Stimulated activated CD4-positive, alpha-beta T cell treated with anti-CD3 and anti-CD28 coated beads, Interleukin-1b, Interleukin-23, amount 100 ng/mL, for 24 hours (primary cell): Measurements from ENCODE around the gene TIGD3.

Source experiments
- DNase-seq, 4 experiments: peaks; one replicate each; pipeline ENCODE4 v3.0.0-alpha.2; 2020; ENCODE audit warnings: low read depth in 4 of 4, low spot score in 1 of 4

TIGD3 gene

GRCh38 chr11:65389294-65389980, 34.9 kb downstream of the TIGD3 start:
- no peak for DNase-seq

GRCh38 chr11:65390099-65390941, 35.8 kb downstream of the TIGD3 start:
- DNase-seq, result no peak

- no peak for DNase-seq
Measured at GRCh38 chr11:65390996-65391395, 36.4 kb downstream of the TIGD3 start.

DNA sequence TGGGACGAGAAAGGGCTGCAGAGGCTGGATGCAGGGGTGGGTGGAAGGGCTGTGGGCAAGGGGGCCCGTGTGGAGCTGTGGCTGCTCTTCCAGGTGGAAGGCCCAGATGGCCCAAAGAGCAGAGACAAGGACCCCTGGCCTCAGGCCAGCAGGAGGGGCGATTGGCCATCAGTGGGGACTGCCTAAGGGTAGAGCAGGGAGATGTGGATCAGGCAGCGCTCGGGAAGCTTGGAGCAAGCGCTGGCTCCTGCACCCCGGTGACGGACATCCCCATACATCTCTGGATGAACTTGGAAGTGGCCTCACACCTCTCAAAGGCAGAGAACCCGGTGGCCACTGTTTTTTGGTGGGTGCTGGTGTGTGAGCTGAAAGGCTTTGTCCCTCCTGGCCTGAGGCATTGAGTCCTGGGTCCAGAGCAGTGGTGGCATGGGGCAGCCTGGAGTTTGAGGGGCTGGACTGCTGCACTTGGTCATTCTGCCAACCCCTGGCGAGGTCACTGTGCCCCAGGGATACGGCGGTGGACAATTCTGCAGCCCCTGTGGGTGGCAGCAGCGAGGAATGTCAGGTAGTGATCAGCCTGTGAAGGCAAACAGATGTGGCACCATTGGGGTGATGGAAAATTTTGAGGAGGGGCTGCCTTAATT, 37.8 kb downstream of the TIGD3 start:
- DNase-seq, result no peak

DNA sequence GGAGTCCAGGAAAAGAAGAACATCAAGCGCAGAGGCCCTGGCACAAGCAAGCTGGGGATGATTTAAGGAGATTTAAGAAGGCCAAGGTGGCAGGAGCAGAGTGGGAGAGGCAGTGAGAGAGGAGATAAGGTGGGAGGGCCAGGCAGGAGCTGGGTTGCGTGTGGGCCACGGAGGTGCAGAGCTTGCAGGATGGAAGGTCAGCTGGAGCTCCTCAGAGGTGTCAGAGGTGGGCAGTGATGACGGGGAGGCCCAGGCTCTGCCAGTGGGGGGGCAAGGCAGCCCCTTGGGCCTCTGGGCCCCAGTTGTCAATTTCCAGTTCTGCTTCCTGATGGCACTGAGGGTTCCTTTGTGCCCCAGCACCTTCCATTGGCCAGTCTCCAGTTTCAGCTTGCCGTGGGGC, 38.3 kb downstream of the TIGD3 start:
- DNase-seq, result no peak

- DNase-seq, result no peak
Measured at GRCh38 chr11:65393513-65394079, 39.0 kb downstream of the TIGD3 start.

- DNase-seq, result no peak
Measured at GRCh38 chr11:65394125-65394536, 39.6 kb downstream of the TIGD3 start.

DNA sequence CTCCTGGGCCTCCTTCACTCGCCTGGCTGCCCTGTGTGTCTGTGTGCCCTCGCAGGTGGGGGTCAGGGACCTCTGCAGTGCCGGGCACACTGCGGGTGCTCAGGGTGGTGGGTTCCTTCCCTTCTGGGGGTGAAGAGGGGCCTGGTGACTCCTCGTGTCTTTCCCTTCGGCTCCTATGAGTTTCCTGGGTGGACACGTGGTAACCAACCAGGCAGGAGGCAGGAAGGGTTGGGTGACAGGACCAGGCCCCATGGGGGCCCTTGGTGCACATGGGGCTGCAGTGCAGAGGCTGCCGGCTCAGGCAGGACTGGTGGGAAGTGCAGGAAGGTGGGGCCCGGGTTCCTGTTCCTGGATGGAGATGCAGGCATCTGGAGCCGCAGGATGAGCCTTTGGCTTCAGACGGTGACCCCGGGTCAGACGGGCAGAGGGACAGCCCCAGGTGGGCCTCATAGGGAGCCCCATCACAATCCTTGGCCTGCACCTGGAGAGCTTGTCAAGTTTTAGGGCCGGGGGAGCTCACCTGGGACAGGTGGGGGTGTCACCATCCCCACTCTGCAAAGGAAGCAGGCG, 41.5 kb downstream of the TIGD3 start:
- DNase-seq, result no peak

- no peak for DNase-seq
Measured at GRCh38 chr11:65396769-65397745, 42.5 kb downstream of the TIGD3 start.

DNA sequence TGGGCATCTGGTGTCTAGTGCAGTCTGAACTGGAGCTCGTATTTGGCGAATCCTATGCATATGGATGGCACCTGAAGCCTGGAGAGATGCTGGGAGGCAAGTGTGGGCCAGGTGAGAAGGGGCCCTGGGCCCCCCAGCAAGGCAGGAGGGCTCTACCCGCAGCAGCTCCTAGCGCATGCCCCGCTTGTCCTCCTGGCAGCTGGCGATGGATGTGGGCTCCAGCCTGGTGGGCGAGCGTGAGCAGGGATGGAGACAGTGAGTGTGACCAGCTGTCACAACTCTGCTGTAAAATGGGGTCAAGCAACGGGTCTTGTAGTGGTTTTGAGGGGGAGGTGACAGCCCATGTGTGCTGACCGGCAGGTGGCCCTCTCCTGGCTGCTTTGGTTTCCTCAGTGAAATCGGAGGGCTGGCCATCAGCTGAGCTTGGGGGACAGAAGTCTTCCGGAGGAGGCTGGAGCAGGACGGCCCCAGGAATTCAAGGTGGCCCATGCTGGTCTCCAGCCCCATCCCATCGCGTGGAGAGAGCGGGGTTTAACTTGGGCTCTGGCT, 43.9 kb downstream of the TIGD3 start:
- DNase-seq, result no peak

DNA sequence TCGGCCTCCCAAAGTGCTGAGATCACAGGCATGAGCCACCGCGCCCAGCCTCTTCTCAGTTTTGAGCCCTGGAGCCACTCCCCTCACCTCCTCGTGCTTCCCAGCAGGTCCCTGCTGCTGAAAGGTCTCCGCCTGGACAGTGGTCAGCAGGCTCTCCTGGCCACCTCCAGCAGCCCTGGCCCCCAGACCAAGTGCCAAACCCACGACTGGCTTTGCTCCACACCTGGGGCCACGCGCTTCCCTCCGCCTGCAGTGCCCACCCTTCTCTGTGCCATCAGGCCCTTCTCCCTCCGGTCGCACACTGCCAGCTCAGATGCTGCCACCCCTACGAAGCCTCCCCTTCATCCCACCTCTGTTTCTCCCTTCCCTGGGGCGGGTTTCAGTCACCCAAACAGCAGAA, 44.7 kb downstream of the TIGD3 start:
- no peak for DNase-seq

- no peak for DNase-seq
Measured at GRCh38 chr11:65399845-65400244, 45.3 kb downstream of the TIGD3 start.

DNA sequence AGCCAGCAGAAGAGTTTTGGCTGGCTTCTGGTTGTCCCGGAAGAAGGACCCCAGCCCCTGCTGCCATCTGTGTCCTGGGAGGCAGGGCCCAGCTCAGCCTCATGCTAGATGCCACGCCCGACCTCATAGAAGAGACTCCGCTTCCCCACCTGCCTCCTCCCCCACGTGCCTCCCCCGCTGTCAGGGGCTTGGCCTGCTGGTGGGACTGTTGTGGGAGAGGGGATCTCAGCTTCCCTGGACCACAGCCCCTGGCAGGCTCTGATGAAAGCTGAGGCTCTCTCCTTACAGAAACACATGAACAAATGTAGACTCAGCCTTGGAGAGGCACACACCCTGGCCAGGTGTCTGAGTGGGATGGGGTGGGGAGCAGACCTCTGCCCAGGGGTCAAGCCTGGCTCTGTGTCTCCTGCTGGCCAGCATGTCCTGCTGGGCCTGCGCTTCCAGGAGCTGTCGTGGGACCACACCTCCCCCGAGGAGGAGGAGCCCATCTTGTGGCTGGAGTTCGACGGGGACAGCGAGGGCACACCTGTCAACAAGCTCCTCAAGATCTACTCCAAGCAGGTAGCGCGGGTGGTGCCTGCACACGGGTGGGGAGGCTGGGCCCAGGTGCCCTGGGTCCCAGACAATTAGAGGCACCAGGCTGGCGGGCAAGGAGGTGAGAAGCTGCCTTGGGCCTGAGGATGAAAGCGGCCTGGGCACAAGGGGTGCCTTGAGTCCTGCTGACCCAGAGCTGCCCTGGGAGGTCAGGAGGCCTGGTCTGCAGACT, 45.9 kb downstream of the TIGD3 start:
- no peak for DNase-seq

DNA sequence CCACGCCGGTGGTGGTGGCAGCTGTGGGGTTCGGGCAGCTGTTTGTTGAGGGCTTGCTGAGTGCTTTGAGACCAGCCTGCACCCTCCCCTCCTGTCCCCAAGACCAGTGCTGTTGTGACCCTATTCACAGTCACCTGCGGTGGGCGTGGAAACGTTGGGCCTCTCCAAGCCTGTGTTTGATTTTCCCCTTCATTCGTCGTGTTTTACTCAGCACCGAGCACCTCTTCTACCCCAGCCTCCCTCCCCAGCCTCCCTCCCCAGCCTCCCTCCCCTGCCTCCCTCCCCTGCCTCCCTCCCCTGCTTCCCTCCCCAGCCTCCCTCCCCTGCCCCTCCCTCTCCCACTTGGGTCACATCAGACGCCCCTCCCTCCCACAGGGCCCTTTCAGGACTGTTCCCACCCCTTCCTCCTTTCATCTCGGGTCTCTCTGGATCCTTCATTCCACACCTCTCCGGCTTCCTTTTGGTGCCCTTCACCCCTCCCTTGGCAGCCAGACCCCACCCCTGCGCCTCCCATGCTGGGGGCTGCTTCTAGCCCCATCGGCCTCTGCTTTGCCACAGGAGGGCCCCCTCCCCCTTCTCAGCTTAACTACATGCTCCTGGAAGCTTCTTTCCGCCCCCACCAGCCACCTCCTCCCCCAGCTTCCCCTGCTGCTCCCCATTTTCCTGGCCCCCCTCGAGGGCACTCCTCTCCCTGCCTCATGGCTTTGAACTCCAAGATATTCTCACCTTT, 46.7 kb downstream of the TIGD3 start:
- no peak for DNase-seq

DNA sequence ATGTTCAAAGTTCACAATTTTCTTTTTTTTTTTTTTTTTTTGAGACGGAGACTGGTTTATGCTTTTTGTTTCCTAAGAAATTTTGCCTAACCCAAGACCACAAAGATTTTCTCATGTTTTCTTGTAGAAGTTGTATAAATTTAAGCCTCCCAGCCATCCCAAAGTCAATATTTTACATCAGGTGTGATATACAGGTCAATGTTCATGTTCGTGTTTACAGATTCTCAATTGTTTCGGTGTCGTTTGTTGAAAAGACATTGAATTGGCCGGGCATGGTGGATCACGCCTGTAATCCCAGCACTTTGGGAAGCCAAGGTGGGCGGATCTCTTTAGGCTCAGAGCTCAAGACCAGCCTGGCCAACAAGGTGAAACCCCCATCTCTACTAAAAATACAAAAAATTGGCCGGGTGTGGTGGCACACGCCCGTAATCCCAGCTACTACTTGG, 47.3 kb downstream of the TIGD3 start:
- DNase-seq, result no peak

- DNase-seq, result no peak
Measured at GRCh38 chr11:65402790-65403189, 48.2 kb downstream of the TIGD3 start.

DNA sequence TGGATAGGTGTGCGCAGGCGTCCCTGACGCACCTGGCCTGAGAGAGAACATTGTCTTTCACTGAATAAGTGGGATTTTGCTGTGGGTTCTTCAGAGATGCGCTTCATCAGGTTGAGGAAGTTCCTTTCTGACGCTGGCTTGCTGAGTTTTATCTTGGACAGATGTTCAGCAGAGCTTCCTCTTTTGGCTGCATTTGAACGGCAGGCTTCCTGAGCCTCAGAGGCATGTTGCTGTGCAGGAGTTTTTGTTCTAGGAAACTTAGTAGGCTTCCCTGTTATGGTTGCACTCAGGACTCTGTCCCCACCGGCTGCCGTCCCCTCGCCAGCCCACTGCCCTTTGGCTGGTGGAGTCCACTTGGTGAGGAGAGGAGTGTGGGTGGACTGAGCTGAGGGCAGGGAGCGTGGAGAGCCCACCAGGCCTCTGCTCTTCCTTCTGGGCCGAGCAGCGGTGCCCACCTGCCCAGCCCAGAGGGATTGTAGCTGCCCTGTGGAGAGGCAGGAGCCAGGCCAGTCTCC, 49.1 kb downstream of the TIGD3 start:
- no peak for DNase-seq

DNA sequence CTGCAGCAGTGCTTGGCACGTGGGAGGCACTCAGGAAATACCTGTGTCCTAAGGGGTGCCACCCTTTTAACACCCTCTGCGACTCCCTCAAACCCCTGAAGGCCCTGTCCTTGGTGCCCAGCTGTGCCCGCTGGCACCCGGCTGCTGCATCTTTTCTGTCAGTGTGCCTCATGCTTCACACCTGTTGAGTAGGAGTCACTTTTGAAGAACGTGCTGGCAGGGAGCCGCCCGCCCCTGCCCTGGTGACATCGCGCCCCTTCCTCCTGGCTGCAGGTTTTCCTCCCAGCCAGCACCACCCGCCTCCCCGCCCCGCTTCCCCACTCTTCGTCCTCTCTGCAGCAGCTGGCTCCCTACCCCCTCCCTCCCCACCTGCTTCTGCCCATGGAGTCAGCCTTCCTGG, 49.7 kb downstream of the TIGD3 start:
- DNase-seq, result no peak
